Measurements from ENCODE around the gene MED27.

Gene MED27

DNA sequence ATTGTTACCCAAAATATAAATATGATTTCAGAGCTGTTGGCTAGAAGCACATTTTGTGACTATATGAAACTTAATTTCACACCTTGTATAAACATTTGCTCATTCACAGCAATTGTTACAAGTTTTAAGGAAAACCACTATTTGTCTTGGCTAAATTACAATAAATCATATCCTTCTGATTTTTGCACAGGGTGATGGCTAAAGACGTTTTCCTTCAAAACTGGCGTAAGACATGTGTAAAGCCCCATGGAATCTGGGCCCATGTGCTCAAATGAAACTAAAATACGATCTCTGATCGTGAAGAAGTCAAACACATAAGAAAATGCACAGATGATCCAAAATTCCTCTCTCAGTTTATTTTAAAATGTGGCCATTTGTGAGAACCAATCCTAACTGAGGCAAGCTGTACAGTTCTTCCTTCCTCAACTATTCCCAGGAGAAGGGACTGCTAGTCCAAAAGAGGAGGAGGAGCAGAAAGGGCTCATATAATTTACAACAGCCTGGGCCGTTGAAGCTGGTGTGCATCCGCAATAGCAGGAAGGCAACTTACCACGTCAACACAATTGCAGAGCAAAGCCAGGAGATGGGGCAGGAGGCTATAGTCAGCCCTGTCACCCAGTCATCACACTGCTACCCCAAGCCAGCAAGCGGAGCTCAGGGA is 98.4 kb downstream of the MED27 start:
- no peak for TF ChIP-seq ZFX (IDR thresholded peaks at IDR 0.05)
- H3K27ac ChIP-seq, result no peak overlapping the region

DNA sequence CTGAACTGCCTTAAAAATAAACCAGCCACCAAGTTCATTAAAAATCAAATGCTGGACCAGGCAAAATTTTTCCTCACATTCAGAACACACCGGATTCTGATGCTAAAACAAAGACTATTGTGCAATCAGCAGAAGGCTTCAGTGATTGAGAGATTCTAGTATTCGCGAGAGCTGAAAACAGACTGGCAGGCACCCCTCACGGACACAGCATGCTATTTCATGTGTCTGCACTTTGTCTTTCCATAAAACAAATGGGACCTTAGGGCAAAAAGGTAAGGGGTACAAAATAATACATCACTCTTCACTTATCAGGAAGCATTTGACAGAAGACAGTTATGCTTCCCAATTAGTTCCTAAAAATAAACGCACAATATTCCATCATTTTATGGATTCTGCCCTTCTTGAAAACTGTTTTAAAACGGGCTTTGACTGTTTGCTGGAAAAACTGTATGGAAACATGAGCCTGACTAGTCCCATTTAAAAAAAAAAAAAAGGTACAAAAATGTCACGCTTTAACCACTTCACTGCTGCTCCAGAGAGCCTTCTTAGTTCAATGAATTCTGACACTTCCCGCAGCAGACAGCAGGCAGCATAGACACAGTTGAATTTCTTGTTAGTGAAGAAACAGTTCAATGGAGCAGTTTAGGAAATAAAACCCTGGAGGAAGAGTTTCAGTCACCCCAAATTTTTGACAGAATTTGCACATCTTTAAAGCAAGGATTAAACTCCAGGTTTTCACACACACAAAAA is 99.2 kb downstream of the MED27 start:
- no peak overlapping the region for H3K27ac ChIP-seq
- TF ChIP-seq ZFX (IDR thresholded peaks at IDR 0.05), result no peak
- TF ChIP-seq, protein P1, sequence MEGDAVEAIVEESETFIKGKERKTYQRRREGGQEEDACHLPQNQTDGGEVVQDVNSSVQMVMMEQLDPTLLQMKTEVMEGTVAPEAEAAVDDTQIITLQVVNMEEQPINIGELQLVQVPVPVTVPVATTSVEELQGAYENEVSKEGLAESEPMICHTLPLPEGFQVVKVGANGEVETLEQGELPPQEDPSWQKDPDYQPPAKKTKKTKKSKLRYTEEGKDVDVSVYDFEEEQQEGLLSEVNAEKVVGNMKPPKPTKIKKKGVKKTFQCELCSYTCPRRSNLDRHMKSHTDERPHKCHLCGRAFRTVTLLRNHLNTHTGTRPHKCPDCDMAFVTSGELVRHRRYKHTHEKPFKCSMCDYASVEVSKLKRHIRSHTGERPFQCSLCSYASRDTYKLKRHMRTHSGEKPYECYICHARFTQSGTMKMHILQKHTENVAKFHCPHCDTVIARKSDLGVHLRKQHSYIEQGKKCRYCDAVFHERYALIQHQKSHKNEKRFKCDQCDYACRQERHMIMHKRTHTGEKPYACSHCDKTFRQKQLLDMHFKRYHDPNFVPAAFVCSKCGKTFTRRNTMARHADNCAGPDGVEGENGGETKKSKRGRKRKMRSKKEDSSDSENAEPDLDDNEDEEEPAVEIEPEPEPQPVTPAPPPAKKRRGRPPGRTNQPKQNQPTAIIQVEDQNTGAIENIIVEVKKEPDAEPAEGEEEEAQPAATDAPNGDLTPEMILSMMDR (conservative IDR thresholded peaks at IDR 0.05), result no peak

DNA sequence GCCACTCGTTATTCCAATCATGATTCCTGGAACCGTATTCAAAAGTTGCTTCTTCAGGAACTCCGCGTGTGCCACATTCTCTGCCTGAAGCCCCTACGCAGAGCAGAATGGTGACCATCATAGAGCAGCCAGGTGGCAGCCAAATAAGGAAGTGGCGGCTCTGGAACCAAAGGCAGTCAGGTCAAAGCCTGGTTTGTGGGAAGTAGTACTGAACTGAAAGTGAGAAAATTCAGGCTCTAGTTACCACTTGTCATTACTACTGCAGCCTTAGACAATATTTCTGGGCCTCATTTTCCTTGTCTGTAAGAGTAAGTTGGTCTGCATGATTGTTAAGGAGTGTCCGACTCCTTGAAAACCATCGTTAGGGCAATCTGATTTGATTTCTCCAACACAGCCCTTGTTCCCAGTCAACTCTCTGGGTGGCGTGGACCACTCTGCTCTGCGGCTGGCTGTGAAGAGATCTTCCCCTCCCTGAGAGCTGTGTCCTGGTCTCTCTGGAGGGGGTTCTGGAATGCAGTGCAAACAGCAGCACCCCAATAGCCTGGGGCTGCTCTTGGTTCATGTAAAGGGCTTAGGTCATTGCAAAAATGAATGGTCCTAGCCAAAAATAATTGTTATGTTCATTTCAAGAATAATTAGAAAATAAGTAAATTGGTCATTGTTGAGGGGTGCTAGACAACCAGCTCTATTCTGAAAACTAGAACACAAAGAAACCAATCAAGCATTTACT is 102.4 kb downstream of the MED27 start:
- TF ChIP-seq, protein P1 (conservative IDR thresholded peaks at IDR 0.05), result no peak
- no peak for TF ChIP-seq ZFX (IDR thresholded peaks at IDR 0.05)
- H3K27ac ChIP-seq, result peak overlapping the region; percentile 80

DNA sequence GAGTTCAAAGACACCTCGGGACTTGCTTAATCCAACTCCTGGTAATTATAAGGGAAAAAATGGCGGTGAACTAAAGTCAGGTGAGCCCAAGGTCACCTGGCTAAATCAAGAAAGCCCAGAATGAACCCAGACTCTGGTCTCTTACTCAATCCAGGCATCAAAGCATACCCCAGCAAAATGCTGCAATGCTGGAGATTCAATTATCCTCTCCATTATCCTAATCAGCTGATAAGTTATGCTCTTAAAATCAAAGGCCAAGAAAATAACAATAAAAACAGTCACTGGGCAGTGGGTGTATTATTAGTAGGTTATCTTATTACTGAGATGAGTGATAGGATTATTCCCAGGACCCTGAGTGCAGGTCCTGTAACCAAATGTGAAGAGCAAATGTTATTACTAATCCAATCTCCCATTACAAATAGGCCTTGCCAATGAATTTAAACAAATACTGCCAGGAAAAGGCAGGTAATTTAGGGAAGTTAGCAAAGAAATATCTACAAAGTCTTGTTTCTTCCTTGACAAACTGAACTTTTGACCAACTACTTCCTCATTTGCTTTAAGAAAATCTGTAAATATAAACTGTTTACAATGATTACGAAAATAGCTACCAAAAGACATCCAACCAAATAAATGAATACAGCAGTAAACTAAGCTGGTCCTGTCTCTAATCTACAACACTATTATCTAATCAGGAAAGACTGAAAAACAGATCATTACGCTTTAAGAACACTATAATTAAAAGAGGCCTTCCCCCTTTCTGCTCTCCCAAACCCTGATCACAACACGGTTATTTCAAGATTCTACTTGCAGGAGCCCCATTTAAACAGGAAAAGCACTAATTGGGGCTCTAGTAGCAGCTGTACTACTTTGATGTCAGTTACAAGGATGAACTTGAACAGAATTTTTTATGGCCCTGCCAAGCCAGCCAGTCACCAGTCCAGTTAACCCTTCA is 103.2 kb downstream of the MED27 start:
- peak overlapping the region; percentile 80 for H3K27ac ChIP-seq
- TF ChIP-seq ZFX (IDR thresholded peaks at IDR 0.05), result no peak
- TF ChIP-seq, protein P1 (conservative IDR thresholded peaks at IDR 0.05), result no peak

DNA sequence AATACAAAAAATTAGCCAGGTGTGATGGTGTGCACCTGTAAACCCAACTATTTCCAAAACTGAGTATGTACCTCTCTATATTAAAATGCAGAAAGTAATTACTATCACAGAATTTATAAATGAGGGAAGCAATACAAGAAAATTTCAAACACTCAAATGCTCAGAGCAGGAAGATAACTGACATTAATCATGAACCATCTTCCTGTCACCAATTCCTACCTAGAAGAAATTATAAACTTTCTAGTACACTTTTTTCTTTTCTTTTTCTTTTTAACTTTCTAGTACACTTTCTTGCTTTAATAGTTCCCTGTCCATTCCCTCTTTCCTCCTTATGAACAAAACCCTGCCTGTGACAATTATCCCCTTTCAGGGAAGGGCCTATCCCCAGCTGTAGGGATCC is 106.8 kb downstream of the MED27 start:
- H3K27ac ChIP-seq, result no peak overlapping the region
- no peak for TF ChIP-seq ZFX (IDR thresholded peaks at IDR 0.05)
- TF ChIP-seq, protein P1 (conservative IDR thresholded peaks at IDR 0.05), result no peak

DNA sequence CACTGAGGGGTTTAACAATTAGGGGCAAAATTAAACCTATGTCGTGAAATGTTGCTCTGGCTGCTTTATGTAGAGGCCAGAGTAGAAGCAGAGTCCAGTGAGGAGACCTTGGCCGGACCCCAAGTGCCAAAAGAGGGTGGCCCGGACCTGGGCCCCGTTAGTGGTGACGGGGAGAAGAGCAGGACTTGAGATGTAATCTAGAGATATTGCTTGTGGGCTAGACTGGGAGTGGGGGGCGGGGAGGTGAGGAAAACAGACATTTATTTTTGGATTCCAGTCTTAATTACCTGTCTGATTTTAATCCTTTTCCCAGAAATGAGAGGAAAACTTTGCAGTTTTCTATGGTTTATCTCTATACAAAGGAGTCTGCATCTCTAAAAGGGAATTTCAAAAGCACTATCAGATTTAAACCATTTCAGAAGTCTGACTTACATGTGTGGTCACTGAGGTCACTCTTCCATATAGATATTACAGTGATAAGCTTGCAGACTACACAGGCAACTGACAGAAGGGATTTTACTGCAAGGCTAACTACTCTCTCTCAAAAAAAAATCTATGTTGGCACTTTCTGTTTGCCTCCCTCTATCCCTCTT is 108.1 kb downstream of the MED27 start:
- TF ChIP-seq, protein P1 (conservative IDR thresholded peaks at IDR 0.05), result no peak
- TF ChIP-seq ZFX (IDR thresholded peaks at IDR 0.05), result no peak
- no peak overlapping the region for H3K27ac ChIP-seq

DNA sequence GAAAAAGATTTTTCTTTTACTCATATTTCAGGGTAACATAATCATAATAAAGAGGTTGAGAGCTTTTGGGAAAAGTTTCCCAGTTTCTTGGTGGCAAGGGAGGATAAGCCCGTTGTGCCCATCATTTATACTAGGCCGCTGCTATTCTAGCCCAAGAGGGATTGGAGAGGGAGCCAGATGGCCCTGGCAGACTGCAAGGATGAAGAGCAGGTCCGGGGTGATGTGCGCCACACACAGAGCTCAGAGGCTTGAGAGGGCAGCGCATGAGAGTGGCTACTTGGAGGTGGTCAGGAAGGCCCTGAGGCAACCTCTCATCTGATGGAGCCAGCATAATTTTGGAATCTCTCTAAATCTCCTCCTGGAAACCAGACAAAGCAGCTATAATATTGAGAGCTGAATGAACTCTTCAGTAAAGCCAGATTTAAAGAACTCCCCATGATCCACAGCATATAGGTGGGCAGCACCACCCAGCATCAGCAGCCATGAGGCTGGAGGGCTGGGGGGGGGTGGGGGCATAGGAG is 110.1 kb downstream of the MED27 start:
- TF ChIP-seq, protein P1 (conservative IDR thresholded peaks at IDR 0.05), result no peak
- TF ChIP-seq ZFX (IDR thresholded peaks at IDR 0.05), result no peak
- H3K27ac ChIP-seq, result no peak overlapping the region

Measured in C4-2B (cell line).